ENCODE measurements around the gene JKAMP. TPM values are rescaled to one million over a fixed set of nuclear protein-coding genes. Genes with fewer than 3 reads are reported as not detected.

The JKAMP gene
- total RNA-seq, 1 donor from 2014 or later, result 34.4 TPM

DNA sequence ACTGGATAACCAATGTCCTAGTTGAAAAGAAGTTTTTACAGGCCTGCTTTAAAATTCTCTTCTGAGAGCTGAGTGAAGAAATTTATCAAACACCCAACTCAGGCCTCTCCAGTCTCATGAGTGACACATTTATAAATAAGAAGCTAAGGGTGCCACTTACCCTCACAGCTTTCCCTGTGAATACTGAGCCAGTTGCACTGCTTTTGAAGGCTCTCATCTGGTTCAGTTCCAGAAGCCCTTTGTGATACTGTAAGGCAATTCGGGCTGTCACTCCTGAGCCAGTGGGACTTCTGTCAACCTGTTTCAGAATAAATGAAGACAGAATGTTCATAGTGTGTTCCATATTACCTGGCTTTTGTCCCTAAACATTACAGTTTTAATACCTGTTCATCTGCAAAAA is 8.6 kb upstream of the JKAMP start:
- Histone ChIP-seq H3K27ac (no peak overlapping the region), H3K4me1 (no peaks in the 10 kb centered on the region), H3K36me3 (peaks cover 43% of the 10 kb centered on the region), H3K27me3 (no peaks in the 10 kb centered on the region), H3K4me3 (no peak overlapping the region), H3K9me3 (no peaks in the 10 kb centered on the region)
- TF ChIP-seq, protein P1, sequence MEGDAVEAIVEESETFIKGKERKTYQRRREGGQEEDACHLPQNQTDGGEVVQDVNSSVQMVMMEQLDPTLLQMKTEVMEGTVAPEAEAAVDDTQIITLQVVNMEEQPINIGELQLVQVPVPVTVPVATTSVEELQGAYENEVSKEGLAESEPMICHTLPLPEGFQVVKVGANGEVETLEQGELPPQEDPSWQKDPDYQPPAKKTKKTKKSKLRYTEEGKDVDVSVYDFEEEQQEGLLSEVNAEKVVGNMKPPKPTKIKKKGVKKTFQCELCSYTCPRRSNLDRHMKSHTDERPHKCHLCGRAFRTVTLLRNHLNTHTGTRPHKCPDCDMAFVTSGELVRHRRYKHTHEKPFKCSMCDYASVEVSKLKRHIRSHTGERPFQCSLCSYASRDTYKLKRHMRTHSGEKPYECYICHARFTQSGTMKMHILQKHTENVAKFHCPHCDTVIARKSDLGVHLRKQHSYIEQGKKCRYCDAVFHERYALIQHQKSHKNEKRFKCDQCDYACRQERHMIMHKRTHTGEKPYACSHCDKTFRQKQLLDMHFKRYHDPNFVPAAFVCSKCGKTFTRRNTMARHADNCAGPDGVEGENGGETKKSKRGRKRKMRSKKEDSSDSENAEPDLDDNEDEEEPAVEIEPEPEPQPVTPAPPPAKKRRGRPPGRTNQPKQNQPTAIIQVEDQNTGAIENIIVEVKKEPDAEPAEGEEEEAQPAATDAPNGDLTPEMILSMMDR (IDR thresholded peaks at IDR 0.05), result no peak
- no peak for ATAC-seq
- intact Hi-C loops (cut with DNase I), result no loop called here
- no peak for DNase-seq

DNA sequence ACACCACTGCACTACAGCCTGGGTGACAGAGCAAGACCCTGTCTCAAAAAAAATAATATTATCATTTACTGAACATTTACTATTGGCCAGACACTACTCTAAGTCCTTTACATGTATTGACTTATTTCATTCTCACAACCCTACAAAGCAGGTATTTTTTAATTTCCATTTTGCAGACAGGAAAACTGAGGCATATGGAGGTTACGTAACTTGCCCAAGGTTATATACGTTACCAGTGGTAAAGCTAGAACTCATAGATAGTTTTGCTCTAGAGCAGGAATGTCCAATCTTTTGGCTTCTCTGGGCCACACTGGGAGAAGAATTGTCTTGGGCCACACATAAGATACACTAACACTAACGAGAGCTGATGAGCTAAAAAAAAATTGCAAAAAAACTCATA is 5.8 kb upstream of the JKAMP start:
- intact Hi-C loops (cut with DNase I), result no loop called here
- Histone ChIP-seq H3K4me3 (no peak overlapping the region), H3K27me3 (no peaks in the 10 kb centered on the region), H3K9me3 (no peaks in the 10 kb centered on the region), H3K36me3 (peaks cover 30% of the 10 kb centered on the region), H3K27ac (no peak overlapping the region), H3K4me1 (peaks cover 20% of the 10 kb centered on the region)
- TF ChIP-seq, protein P1 (IDR thresholded peaks at IDR 0.05), result no peak
- ATAC-seq, result no peak
- DNase-seq, result no peak

DNA sequence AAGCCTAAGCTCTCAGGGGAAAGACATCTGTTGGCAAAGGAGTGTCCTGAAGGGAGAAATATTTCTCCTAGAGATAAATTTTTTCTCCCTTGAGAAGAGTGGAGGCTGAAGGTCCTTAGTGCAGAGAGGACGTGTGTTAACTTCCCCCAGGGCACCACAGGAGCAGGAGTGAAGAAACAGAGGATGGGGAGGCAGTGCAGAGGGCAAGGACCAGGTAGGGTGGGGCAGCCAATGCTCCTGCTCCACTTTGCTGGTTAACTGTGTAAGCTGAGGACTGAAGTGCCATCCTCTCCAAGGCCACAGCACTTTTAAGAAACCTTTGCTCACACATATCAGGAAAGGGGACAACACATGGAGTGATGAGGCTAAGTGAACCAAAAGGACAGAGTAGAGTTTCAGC is 4.2 kb upstream of the JKAMP start:
- no peak overlapping the region for H3K4me3 ChIP-seq
- TF ChIP-seq, protein P1 (IDR thresholded peaks at IDR 0.05), result no peak
- DNase-seq, result no peak
- intact Hi-C loops (cut with DNase I), result no loop called here
- H3K27me3 ChIP-seq, result no peaks in the 10 kb centered on the region
- peaks cover 21% of the 10 kb centered on the region for H3K4me1 ChIP-seq
- H3K27ac ChIP-seq, result no peak overlapping the region
- H3K36me3 ChIP-seq, result peaks cover 15% of the 10 kb centered on the region
- no peaks in the 10 kb centered on the region for H3K9me3 ChIP-seq
- no peak for ATAC-seq

DNA sequence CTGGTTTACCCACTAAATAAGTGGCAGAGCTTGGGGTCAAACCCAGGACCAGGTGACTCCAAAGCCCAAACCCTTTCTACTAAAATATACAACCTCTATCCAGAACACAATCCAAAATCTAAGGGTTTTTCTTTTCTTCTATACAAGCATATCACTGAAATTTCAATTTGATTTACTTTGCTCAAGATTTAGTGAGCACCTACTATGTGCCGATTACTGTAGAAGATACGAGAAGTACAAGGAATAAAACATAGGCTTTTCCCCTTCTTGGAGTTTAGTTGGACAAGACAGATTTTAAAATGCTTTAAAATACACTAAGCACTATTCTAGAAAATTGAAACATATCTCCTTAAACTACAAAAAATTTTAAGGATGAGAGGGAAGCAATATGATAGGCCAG is 2.9 kb upstream of the JKAMP start:
- no peak overlapping the region for H3K4me3 ChIP-seq
- no peaks in the 10 kb centered on the region for H3K27me3 ChIP-seq
- DNase-seq (no peak), ATAC-seq (no peak)
- H3K27ac ChIP-seq, result no peak overlapping the region
- no peaks in the 10 kb centered on the region for H3K9me3 ChIP-seq
- peaks cover 7% of the 10 kb centered on the region for H3K36me3 ChIP-seq
- intact Hi-C loops (cut with DNase I), result no loop called here
- H3K4me1 ChIP-seq, result peaks cover 33% of the 10 kb centered on the region
- TF ChIP-seq, protein P1 (IDR thresholded peaks at IDR 0.05), result no peak

DNA sequence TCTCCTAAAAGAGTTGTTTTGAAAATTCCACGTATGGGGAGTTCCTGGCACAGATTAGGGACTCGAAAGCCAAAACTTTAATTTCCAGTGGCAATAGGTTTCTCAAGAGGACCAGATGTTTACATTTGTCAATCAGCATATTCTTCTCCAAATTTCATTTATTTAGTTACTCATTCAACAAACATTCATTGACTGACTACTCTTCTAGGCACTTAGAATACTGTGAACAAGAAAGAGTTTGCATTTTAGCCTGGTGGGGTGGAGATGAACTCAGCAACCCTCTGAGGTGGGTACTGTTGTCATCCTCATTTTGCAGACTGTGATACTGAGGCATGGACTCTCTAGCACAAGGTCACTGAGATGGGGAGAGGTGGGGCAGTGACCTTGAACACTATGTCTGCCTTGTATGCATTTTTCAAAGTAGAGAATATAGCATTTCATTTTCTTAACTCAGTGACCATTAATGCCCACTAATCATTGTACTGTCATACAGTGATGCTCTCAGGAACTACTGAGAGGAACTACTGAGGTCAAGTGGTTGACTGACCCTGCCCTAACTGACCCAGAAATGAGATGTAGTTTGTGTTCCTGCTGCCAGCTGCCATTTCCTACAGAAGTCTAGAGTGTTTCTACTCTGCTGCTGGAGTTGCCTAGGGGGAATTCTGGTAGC is 2.3 kb upstream of the JKAMP start:
- Histone ChIP-seq H3K4me1 (peaks cover 39% of the 10 kb centered on the region), H3K27ac (peak overlapping the region; percentile 95), H3K4me3 (peak overlapping the region; percentile 92), H3K36me3 (peaks cover 7% of the 10 kb centered on the region), H3K9me3 (no peaks in the 10 kb centered on the region), H3K27me3 (no peaks in the 10 kb centered on the region)
- ATAC-seq (no peak), DNase-seq (no peak)
- intact Hi-C loops (cut with DNase I), result no loop called here
- TF ChIP-seq, protein P1 (IDR thresholded peaks at IDR 0.05), result no peak
